ENCODE data around the gene PERM1.

Gene PERM1

DNA sequence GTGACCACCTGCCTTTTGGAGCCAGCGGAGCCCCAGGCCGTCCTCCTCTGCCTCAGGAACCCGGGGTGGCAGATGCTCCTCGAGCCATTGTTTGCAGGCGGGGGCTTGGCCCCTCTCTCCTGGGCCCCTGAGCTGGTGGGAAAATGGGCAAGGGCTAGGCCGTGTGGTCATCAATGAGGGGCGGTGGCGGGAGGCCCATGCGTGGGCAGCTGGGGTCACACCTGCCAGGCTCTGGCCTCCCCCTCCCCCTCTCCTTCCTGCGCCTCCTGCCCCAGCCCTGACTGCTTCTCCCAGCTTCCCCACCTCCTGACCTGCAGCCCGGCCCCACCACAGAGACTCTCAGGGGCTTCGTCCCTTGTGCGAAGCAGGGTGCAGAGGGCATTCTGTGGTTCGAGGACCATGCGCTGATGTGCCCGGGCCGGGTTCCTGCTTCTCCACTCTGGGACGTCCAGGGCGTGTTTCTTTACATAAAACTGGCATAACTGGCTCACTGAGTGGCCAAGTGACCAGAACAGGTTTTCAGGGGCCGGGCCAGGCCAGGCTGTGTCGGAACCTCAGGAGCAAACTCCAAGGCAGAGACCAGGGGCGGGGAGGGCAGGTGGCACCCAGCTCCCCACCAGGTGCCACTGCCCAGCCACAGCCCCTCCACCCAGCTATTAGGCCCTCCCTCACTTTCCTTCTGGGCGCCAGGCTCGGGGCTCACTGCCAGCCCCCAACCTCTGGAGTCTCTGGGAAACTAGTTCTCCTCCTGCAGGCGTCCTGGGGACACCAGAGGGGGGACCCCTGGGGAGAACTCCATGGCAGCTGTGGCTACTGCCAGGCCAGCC, 48.9 kb downstream of the PERM1 start:
- 94% methylated on average over 18 of the region's 25 CpGs for WGBS (ENCODE audit: insufficient coverage)
- no peak for DNase-seq
- no peak overlapping the region for H3K4me3 ChIP-seq (ENCODE audit: control insufficient read depth in 1 of 7, extremely low read depth in 1 of 7, insufficient read depth in 4 of 7, low read depth in 2 of 7, low read length in 6 of 7)
- H3K27ac ChIP-seq (ENCODE audit: insufficient read depth in 1 of 2, low read depth in 1 of 2, low read length in 2 of 2, poor library complexity in 1 of 2, severe bottlenecking in 2 of 2), result no peak overlapping the region
- peaks cover 0 to 58% (median 6%) of the 10 kb centered on the region in 5 experiments for H3K27me3 ChIP-seq (replicated peaks in 2 of 5; ENCODE audit: control insufficient read depth in 4 of 5, insufficient read depth in 5 of 5, low read length in 4 of 5)
- no peaks in the 10 kb centered on the region for H3K9me3 ChIP-seq (ENCODE audit: control extremely low read depth in 1 of 5, control insufficient read depth in 4 of 5, insufficient read depth in 2 of 5, low read depth in 1 of 5, low read length in 4 of 5)
- CTCF ChIA-PET, result interaction anchor here (1.2 to 1.6 kb wide), 2 partner anchors 19 to 27 kb away, joined by 3 to 5 read pairs; no protein-coding TSS in a partner anchor
- no peaks in the 10 kb centered on the region for H3K36me3 ChIP-seq (ENCODE audit: control insufficient read depth in 4 of 4, insufficient read depth in 4 of 4, low read length in 3 of 4)
- POLR2A ChIA-PET, result no interaction called here
- H3K4me1 ChIP-seq (ENCODE audit: control extremely low read depth in 1 of 4, control insufficient read depth in 4 of 4, insufficient read depth in 4 of 4, low read length in 3 of 4), result peaks cover 0 to 8% (median 6%) of the 10 kb centered on the region in 4 experiments

DNA sequence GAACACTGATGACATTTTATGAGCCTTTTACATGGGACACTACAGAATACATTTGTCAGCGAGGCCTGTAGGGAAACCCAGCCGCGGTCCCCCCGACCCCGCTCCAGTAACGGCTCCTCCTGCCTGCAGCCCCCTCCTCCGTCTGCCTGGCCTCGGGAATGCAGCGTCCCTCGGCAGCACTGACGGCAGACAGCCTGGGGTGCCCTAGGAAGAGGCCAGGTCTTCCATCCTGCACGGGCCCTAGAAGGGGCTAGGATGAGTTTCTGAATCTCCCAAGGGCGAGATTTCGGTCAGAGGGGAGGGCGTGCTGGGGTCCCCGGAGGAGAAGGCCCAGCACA, 49.8 kb downstream of the PERM1 start:
- H3K4me3 ChIP-seq (ENCODE audit: control insufficient read depth in 1 of 7, extremely low read depth in 1 of 7, insufficient read depth in 4 of 7, low read depth in 2 of 7, low read length in 6 of 7), result no peak overlapping the region
- ChIA-PET CTCF (interaction anchor here (0.8 kb wide), 1 partner anchor 9 kb away, joined by 3 read pairs; no protein-coding TSS in a partner anchor), POLR2A (no interaction called here)
- DNase-seq, result no peak
- no peaks in the 10 kb centered on the region for H3K36me3 ChIP-seq (ENCODE audit: control insufficient read depth in 4 of 4, insufficient read depth in 4 of 4, low read length in 3 of 4)
- H3K9me3 ChIP-seq (ENCODE audit: control extremely low read depth in 1 of 5, control insufficient read depth in 4 of 5, insufficient read depth in 2 of 5, low read depth in 1 of 5, low read length in 4 of 5), result no peaks in the 10 kb centered on the region
- no peak overlapping the region for H3K27ac ChIP-seq (ENCODE audit: insufficient read depth in 1 of 2, low read depth in 1 of 2, low read length in 2 of 2, poor library complexity in 1 of 2, severe bottlenecking in 2 of 2)
- peaks cover 0 to 8% (median 6%) of the 10 kb centered on the region in 4 experiments for H3K4me1 ChIP-seq (ENCODE audit: control extremely low read depth in 1 of 4, control insufficient read depth in 4 of 4, insufficient read depth in 4 of 4, low read length in 3 of 4)
- H3K27me3 ChIP-seq (replicated peaks in 2 of 5; ENCODE audit: control insufficient read depth in 4 of 5, insufficient read depth in 5 of 5, low read length in 4 of 5), result peaks cover 0 to 66% (median 8%) of the 10 kb centered on the region in 5 experiments
- WGBS (ENCODE audit: insufficient coverage), result 95% methylated on average over 15 of the region's 16 CpGs

DNA sequence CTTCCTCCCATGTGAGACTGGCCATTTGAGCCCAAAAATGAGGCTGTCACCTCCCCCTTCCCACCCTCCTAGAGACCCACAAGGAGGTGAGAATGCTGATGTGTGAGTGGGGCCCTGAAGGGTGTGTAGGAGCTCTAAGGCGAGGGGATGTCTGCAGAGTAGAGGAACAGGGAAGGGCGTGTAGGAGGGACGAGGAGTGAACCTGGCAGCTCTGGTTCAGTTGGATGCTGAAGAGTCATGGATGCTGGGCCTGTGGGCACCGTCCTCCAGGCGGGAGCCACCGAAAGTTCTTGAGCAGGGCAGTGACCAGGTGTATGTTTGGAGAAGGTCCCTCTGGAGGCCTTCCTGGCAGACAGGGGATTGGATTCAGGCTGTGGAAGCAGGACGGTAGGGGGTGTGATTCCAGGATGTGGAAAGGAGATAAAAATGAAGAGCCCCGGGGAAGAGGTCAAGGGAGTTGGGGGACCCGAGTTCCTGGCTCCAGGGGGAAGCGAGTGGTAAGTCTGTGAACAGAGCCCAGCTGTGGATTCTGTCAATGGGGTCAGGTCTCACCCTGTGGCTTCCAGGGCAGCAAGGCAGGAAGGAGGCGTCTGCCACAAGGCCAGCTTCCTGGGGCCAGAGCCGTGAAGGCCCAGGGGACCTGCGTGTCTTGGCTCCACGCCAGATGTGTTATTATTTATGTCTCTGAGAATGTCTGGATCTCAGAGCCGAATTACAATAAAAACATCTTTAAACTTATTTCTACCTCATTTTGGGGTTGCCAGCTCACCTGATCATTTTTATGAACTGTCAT, 50.3 kb downstream of the PERM1 start:
- Histone ChIP-seq H3K27ac (ENCODE audit: insufficient read depth in 1 of 2, low read depth in 1 of 2, low read length in 2 of 2, poor library complexity in 1 of 2, severe bottlenecking in 2 of 2) (no peak overlapping the region), H3K4me3 (ENCODE audit: control insufficient read depth in 1 of 7, extremely low read depth in 1 of 7, insufficient read depth in 4 of 7, low read depth in 2 of 7, low read length in 6 of 7) (no peak overlapping the region), H3K4me1 (ENCODE audit: control extremely low read depth in 1 of 4, control insufficient read depth in 4 of 4, insufficient read depth in 4 of 4, low read length in 3 of 4) (peaks cover 0 to 8% (median 6%) of the 10 kb centered on the region in 4 experiments), H3K9me3 (ENCODE audit: control extremely low read depth in 1 of 5, control insufficient read depth in 4 of 5, insufficient read depth in 2 of 5, low read depth in 1 of 5, low read length in 4 of 5) (no peaks in the 10 kb centered on the region), H3K36me3 (ENCODE audit: control insufficient read depth in 4 of 4, insufficient read depth in 4 of 4, low read length in 3 of 4) (no peaks in the 10 kb centered on the region), H3K27me3 (replicated peaks in 2 of 5; ENCODE audit: control insufficient read depth in 4 of 5, insufficient read depth in 5 of 5, low read length in 4 of 5) (peaks cover 0 to 66% (median 10%) of the 10 kb centered on the region in 5 experiments)
- ChIA-PET CTCF (interaction anchor here (0.8 to 4.0 kb wide), 4 partner anchors 8 to 27 kb away, joined by 3 to 20 read pairs (median 4); no protein-coding TSS in a partner anchor), POLR2A (no interaction called here)
- DNase-seq, result no peak
- 61% methylated on average over 9 of the region's 15 CpGs for WGBS (ENCODE audit: insufficient coverage)

DNA sequence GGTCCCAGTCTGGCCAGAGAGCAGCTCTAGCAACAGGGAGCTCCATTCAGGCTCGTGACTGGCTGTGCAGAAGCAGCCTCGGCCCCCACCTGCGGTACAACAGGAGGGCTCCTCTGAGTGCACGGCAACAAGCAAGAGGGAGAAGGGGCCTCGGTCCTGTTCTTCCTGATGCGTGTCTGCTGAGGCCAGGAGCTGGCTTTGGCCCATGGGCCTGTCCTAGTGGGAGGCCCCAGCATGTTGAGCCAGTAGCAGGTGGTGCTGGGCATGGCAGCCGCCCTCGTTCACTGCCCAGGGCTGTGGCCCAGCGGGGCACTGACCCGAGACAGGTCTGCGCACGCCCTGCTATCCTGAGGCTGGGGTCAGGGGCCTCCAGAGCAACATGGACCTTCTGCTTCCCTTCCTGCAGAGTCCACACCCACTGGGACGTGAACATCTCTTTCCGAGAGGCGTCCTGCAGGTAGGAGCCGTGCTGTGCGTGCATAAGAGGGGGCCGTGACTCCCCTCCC, 51.2 kb downstream of the PERM1 start:
- CTCF ChIA-PET, result interaction anchor here (0.8 to 4.0 kb wide), 5 partner anchors 7 to 26 kb away, joined by 3 to 20 read pairs (median 4); no protein-coding TSS in a partner anchor

DNA sequence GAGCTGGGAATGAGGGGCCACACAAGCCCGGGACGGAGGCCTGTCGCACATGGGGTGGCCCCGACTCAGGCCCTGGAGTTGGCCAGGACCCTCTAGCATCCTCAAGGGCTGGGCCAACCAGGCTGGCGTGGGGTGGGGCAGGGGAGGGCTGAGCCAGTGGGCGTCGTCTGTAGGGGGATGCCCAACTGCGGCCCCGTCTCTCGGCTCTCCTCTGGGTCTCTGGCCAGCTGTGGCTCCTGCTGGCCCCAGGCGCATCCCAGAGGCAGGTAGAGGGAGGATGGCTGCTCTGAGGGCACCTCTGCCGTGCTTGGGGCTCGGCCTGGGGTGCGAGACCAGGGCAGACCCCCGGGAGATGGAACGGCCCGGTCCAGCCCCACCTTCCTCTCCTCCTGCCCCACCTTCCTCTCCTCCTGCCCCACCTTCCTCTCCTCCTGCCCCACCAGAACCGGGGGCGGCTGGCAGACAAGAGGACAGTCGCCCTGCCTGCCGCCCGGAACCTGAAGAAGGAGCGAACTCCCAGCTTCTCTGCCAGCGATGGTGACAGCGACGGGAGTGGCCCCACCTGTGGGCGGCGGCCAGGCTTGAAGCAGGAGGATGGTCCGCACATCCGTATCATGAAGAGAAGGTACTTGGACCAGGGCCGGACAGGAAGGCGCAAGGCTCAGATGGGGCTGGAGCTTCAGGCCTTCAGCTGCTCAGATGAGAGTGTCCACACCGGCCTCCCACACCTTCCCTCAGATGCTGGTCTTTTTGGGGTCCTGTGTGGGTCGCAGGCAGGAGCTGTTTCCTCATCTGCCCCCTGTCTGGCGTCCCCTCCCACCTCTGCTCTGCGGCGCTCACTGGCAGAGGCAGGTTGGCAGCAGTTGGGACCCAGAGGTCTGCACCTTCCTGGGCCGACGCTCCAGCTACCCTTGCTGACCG, 51.9 kb downstream of the PERM1 start:
- Histone ChIP-seq H3K27ac (ENCODE audit: insufficient read depth in 1 of 2, low read depth in 1 of 2, low read length in 2 of 2, poor library complexity in 1 of 2, severe bottlenecking in 2 of 2) (no peak overlapping the region), H3K36me3 (ENCODE audit: control insufficient read depth in 4 of 4, insufficient read depth in 4 of 4, low read length in 3 of 4) (no peaks in the 10 kb centered on the region), H3K27me3 (replicated peaks in 2 of 5; ENCODE audit: control insufficient read depth in 4 of 5, insufficient read depth in 5 of 5, low read length in 4 of 5) (peaks cover 0 to 66% (median 10%) of the 10 kb centered on the region in 5 experiments), H3K9me3 (ENCODE audit: control extremely low read depth in 1 of 5, control insufficient read depth in 4 of 5, insufficient read depth in 2 of 5, low read depth in 1 of 5, low read length in 4 of 5) (no peaks in the 10 kb centered on the region), H3K4me3 (ENCODE audit: control insufficient read depth in 1 of 7, extremely low read depth in 1 of 7, insufficient read depth in 4 of 7, low read depth in 2 of 7, low read length in 6 of 7) (no peak overlapping the region), H3K4me1 (ENCODE audit: control extremely low read depth in 1 of 4, control insufficient read depth in 4 of 4, insufficient read depth in 4 of 4, low read length in 3 of 4) (peaks cover 0 to 16% (median 12%) of the 10 kb centered on the region in 4 experiments)
- no peak for DNase-seq
- ChIA-PET CTCF (interaction anchor here (0.6 to 4.0 kb wide), 6 partner anchors 8 to 72 kb away, joined by 3 to 22 read pairs (median 9); no protein-coding TSS in a partner anchor), POLR2A (no interaction called here)
- 97% methylated on average over 30 of the region's 40 CpGs for WGBS (ENCODE audit: insufficient coverage)

More for the DNA sequence above, 51.2 kb downstream of the PERM1 start:
- WGBS (ENCODE audit: insufficient coverage), result 89% methylated on average over 15 of the region's 18 CpGs
- POLR2A ChIA-PET, result no interaction called here
- DNase-seq, result no peak
- Histone ChIP-seq H3K27ac (ENCODE audit: insufficient read depth in 1 of 2, low read depth in 1 of 2, low read length in 2 of 2, poor library complexity in 1 of 2, severe bottlenecking in 2 of 2) (no peak overlapping the region), H3K4me3 (ENCODE audit: control insufficient read depth in 1 of 7, extremely low read depth in 1 of 7, insufficient read depth in 4 of 7, low read depth in 2 of 7, low read length in 6 of 7) (no peak overlapping the region), H3K9me3 (ENCODE audit: control extremely low read depth in 1 of 5, control insufficient read depth in 4 of 5, insufficient read depth in 2 of 5, low read depth in 1 of 5, low read length in 4 of 5) (no peaks in the 10 kb centered on the region), H3K27me3 (replicated peaks in 2 of 5; ENCODE audit: control insufficient read depth in 4 of 5, insufficient read depth in 5 of 5, low read length in 4 of 5) (peaks cover 0 to 66% (median 16%) of the 10 kb centered on the region in 5 experiments), H3K36me3 (ENCODE audit: control insufficient read depth in 4 of 4, insufficient read depth in 4 of 4, low read length in 3 of 4) (no peaks in the 10 kb centered on the region), H3K4me1 (ENCODE audit: control extremely low read depth in 1 of 4, control insufficient read depth in 4 of 4, insufficient read depth in 4 of 4, low read length in 3 of 4) (peaks cover 0 to 11% (median 10%) of the 10 kb centered on the region in 4 experiments)

DNA sequence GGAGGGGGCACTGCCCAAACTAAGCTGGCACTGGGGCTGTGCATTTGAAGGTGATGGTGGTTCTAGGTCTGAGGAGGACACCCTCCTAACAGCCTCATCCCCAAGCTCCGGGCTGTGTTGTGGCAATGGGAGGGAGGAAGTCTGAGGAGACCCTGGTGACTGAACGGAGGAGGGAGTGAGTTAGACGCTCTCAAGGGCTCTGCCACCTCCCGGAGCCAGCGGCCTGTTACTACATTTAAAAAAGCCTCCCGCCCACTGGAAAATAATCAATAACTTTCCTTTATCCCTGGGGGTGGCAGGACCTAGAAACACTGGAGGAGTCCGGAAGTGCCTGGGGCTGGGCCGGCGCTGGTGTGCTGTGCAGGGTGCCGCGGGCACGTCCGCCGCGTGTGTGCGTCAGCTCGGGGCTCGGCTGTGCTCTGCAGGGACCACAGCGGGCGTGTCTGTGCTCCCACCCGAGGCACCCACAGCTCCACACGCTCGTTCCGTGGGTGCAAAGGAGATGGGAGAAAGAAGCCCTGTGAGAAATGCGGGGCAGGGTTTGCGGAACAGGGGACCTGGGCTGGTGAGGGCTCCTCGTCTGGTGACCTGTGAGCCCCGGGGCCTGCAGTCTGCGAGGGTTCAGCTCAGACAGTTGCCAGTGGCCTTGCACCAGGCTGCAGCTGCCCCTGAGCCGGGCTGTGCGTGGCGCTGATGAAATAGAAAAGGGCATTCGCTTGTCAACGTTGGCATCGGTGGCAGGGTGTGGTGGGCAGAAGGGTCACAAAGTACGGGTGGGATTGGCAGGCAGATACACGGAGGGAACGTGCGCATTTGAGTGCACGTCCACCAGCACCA, 52.9 kb downstream of the PERM1 start:
- peak in 1 of 3 donors; percentile 47 for DNase-seq
- H3K27ac ChIP-seq (ENCODE audit: insufficient read depth in 1 of 2, low read depth in 1 of 2, low read length in 2 of 2, poor library complexity in 1 of 2, severe bottlenecking in 2 of 2), result no peak overlapping the region
- POLR2A ChIA-PET, result no interaction called here
- H3K27me3 ChIP-seq (replicated peaks in 2 of 5; ENCODE audit: control insufficient read depth in 4 of 5, insufficient read depth in 5 of 5, low read length in 4 of 5), result peaks cover 0 to 73% (median 10%) of the 10 kb centered on the region in 5 experiments
- peaks cover 0 to 26% (median 21%) of the 10 kb centered on the region in 4 experiments for H3K4me1 ChIP-seq (ENCODE audit: control extremely low read depth in 1 of 4, control insufficient read depth in 4 of 4, insufficient read depth in 4 of 4, low read length in 3 of 4)
- H3K36me3 ChIP-seq (ENCODE audit: control insufficient read depth in 4 of 4, insufficient read depth in 4 of 4, low read length in 3 of 4), result no peaks in the 10 kb centered on the region
- H3K4me3 ChIP-seq (ENCODE audit: control insufficient read depth in 1 of 7, extremely low read depth in 1 of 7, insufficient read depth in 4 of 7, low read depth in 2 of 7, low read length in 6 of 7), result no peak overlapping the region
- WGBS (ENCODE audit: insufficient coverage), result 86% methylated on average over 31 of the region's 40 CpGs
- H3K9me3 ChIP-seq (ENCODE audit: control extremely low read depth in 1 of 5, control insufficient read depth in 4 of 5, insufficient read depth in 2 of 5, low read depth in 1 of 5, low read length in 4 of 5), result no peaks in the 10 kb centered on the region
- CTCF ChIA-PET, result interaction anchor here (1.9 to 4.0 kb wide), 3 partner anchors 9 to 24 kb away, joined by 13 to 22 read pairs (median 20); no protein-coding TSS in a partner anchor
